ENCODE results near the gene GOLGA8S. TPM values are rescaled to one million over a fixed set of nuclear protein-coding genes. Genes with fewer than 3 reads are reported as not detected.
"Not testable (repeated sequence)": the region's sequence is repeated elsewhere in the genome, so short reads cannot be mapped to it uniquely, and the experiment has no call there.

GOLGA8S gene, protein sequence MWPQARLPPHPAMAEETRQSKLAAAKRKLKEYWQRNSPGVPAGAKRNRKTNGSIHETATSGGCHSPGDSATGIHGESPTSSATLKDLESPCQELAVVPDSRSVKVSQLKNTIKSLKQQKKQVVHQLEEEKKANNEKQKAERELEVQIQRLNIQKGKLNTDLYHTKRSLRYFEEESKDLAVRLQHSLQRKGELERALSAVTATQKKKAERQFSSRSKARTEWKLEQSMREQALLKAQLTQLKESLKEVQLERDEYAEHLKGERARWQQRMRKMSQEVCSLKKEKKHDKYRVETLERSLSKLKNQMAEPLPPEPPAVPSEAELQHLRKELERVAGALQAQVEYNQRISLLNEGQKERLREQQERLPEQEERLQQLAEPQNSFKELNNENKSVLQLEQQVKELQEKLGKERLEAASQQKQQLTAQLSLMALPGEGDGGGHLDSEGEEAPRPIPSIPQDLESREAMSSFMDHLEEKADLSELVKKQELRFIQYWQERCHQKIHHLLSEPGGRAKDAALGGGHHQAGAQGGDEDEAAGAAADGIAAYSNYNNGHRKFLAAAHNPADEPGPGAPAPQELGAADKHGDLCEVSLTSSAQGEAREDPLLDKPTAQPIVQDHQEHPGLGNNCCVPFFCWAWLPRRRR
- total RNA-seq (2022) (not detected in 2 replicates), Bru-seq, nascent RNA (not detected), BruChase-seq, experiment 1, labeled RNA remaining after a 2-hour chase (not detected), BruChase-seq, experiment 2, labeled RNA remaining after a 6-hour chase (not detected)
- long read RNA-seq = 0 reads

DNA sequence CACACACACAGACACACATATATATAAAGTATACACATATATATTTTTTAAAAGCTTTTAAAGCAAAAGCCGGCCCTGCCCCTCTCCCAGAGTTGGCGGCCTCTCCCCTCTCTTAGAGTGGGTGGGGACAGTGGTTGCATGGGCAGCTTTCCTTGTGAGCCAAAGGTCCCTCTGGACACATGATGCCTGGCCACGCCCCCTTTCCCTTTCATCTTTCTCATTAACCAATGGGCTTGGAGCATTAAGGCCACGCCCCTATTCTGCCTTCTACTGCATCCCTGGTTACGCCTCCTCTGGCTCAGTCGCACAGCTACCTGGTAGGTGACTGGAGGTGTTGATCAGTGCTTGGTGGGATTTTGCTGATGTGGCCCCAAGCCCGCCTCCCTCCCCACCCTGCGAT lies at the start of gene GOLGA8S:
TSS of gene GOLGA8S (plus strand) at position 301 of the 400 bp plus-strand sequence. CDS start at position 363, 62 bp downstream.
- H3K27ac Mint-ChIP-seq (ENCODE audit: unreplicated experiment); DNase-seq; CTCF ChIA-PET; H3K4me1 ChIP-seq; H3K27me3 Mint-ChIP-seq (ENCODE audit: insufficient read depth, unreplicated experiment); H3K4me3 Mint-ChIP-seq (ENCODE audit: unreplicated experiment); H3K9me3 ChIP-seq; H3K27me3 ChIP-seq (replicated peaks; ENCODE audit: control insufficient read depth, insufficient read depth, low read length); H3K36me3 ChIP-seq (ENCODE audit: control insufficient read depth, insufficient read depth, low read length); H3K9me3 Mint-ChIP-seq (ENCODE audit: unreplicated experiment); H3K4me1 Mint-ChIP-seq (ENCODE audit: low read depth, unreplicated experiment); H3K36me3 Mint-ChIP-seq (ENCODE audit: insufficient read depth, unreplicated experiment); intact Hi-C loops (cut with micrococcal nuclease; ENCODE audit: unreplicated experiment); H3K4me3 ChIP-seq (ENCODE audit: low read depth, low read length); POLR2A ChIA-PET; BruUV-seq (replicated peaks): not testable (repeated sequence)

DNA sequence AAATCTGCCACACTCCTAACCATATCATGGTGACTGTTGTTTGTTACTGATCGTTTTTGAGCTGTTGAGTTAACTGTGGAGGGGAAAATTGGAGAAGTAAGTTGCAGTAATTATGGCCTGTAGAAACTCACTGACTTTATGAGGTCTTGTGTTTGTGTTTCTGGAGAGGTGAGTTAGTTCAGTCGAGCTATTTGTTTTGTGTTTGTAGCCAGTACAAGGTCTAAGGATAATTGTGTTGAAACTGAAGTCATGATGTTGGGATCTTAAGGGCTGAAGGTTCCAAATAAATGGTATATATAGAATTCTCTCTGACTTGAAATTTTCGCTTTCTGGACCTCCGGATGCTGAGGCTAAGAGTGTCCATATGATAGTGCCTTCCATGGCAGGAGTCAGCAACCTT lies 49.7 kb upstream of the GOLGA8S start:
- DNase-seq; H3K9me3 Mint-ChIP-seq (ENCODE audit: unreplicated experiment); H3K27ac Mint-ChIP-seq (ENCODE audit: unreplicated experiment); intact Hi-C loops (cut with micrococcal nuclease; ENCODE audit: unreplicated experiment); H3K27me3 Mint-ChIP-seq (ENCODE audit: insufficient read depth, unreplicated experiment); H3K4me1 ChIP-seq; POLR2A ChIA-PET; H3K36me3 Mint-ChIP-seq (ENCODE audit: insufficient read depth, unreplicated experiment); H3K27me3 ChIP-seq (replicated peaks; ENCODE audit: control insufficient read depth, insufficient read depth, low read length); BruUV-seq (replicated peaks); CTCF ChIA-PET; H3K4me1 Mint-ChIP-seq (ENCODE audit: low read depth, unreplicated experiment); H3K36me3 ChIP-seq (ENCODE audit: control insufficient read depth, insufficient read depth, low read length); H3K9me3 ChIP-seq; H3K4me3 ChIP-seq (ENCODE audit: low read depth, low read length): not testable (repeated sequence)
- peak overlapping the region; percentile 76 for H3K4me3 Mint-ChIP-seq (ENCODE audit: unreplicated experiment)

DNA sequence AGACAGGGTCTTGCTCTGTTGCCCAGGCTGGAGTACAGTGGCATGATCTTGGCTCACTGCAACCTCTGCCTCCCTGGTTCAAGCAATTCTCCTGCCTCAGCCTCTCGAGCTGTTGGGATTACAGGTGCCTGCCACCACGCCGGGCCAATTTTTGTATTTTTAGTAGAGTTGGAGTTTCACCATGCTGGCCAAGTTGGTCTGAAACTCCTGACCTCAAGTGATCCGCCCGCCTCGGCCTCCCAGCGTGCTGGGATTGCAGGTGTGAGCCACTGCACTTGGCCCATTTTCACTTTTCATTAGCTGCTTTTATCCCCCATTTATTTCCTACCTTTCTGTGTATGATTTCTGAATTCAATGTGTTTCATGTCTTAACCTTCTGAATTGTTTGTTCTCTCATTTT lies 48.6 kb upstream of the GOLGA8S start:
- H3K9me3 ChIP-seq; H3K27me3 Mint-ChIP-seq (ENCODE audit: insufficient read depth, unreplicated experiment); H3K4me3 ChIP-seq (ENCODE audit: low read depth, low read length); CTCF ChIA-PET; H3K36me3 ChIP-seq (ENCODE audit: control insufficient read depth, insufficient read depth, low read length); H3K27me3 ChIP-seq (replicated peaks; ENCODE audit: control insufficient read depth, insufficient read depth, low read length); H3K27ac Mint-ChIP-seq (ENCODE audit: unreplicated experiment); H3K4me1 ChIP-seq; DNase-seq; H3K36me3 Mint-ChIP-seq (ENCODE audit: insufficient read depth, unreplicated experiment); intact Hi-C loops (cut with micrococcal nuclease; ENCODE audit: unreplicated experiment); H3K9me3 Mint-ChIP-seq (ENCODE audit: unreplicated experiment); H3K4me1 Mint-ChIP-seq (ENCODE audit: low read depth, unreplicated experiment); POLR2A ChIA-PET; BruUV-seq (replicated peaks): not testable (repeated sequence)
- peak overlapping the region; percentile 43 for H3K4me3 Mint-ChIP-seq (ENCODE audit: unreplicated experiment)

DNA sequence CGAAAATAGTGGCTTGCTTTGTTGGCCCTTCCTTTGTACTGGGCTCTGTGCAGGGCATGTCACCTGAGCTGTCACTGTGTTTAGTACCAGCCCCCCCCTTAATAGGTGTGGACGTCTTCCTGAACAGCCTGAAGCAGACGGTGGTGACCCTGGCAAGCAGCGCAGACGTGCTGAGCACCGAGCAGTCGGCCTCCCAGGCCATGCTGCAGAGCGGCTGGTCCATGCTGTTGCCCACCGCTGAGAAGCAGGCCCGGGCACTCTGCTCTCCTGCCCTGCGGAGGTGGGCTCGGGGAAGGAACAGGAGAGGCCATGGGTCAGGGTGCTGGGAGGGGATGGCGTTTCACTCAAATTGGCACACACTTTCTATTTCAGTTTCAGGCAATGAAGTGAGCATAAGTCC lies 43.3 kb upstream of the GOLGA8S start:
- H3K4me3 Mint-ChIP-seq (ENCODE audit: unreplicated experiment); H3K4me1 ChIP-seq; CTCF ChIA-PET; H3K4me3 ChIP-seq (ENCODE audit: low read depth, low read length); H3K9me3 Mint-ChIP-seq (ENCODE audit: unreplicated experiment); H3K27me3 Mint-ChIP-seq (ENCODE audit: insufficient read depth, unreplicated experiment); H3K4me1 Mint-ChIP-seq (ENCODE audit: low read depth, unreplicated experiment); H3K36me3 ChIP-seq (ENCODE audit: control insufficient read depth, insufficient read depth, low read length); H3K27me3 ChIP-seq (replicated peaks; ENCODE audit: control insufficient read depth, insufficient read depth, low read length); H3K9me3 ChIP-seq; POLR2A ChIA-PET; H3K27ac Mint-ChIP-seq (ENCODE audit: unreplicated experiment); DNase-seq; intact Hi-C loops (cut with micrococcal nuclease; ENCODE audit: unreplicated experiment); H3K36me3 Mint-ChIP-seq (ENCODE audit: insufficient read depth, unreplicated experiment); BruUV-seq (replicated peaks): not testable (repeated sequence)

DNA sequence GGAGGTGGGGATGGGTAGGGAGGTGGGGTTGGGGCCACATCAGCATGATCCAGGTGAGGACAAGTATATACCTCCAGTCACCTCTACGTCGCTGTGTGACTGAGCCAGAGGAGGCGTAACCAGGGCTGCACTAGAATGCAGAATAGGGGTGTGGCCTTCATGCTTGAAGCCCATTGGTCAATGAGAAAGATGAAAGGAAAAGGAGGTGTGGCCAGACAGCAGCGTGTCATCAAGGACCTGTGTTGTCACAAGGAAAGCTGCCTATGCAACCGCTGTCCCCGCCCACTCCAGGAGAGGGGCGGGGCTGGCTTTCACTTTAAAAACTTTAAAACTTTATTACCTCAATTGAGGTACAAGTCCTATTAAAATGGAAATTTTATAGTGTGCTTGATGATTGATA lies 20.5 kb upstream of the GOLGA8S start, which contains the start of gene GOLGA6L26:
TSS of gene GOLGA6L26 (minus strand) at position 101 of the 400 bp plus-strand sequence. CDS start at position 40, 61 bp downstream.
- H3K4me3 Mint-ChIP-seq (ENCODE audit: unreplicated experiment); POLR2A ChIA-PET; DNase-seq; H3K4me1 ChIP-seq; H3K4me3 ChIP-seq (ENCODE audit: low read depth, low read length); H3K9me3 ChIP-seq; H3K27me3 Mint-ChIP-seq (ENCODE audit: insufficient read depth, unreplicated experiment); CTCF ChIA-PET; BruUV-seq (replicated peaks); H3K36me3 Mint-ChIP-seq (ENCODE audit: insufficient read depth, unreplicated experiment); H3K9me3 Mint-ChIP-seq (ENCODE audit: unreplicated experiment); H3K36me3 ChIP-seq (ENCODE audit: control insufficient read depth, insufficient read depth, low read length); intact Hi-C loops (cut with micrococcal nuclease; ENCODE audit: unreplicated experiment); H3K4me1 Mint-ChIP-seq (ENCODE audit: low read depth, unreplicated experiment); H3K27me3 ChIP-seq (replicated peaks; ENCODE audit: control insufficient read depth, insufficient read depth, low read length); H3K27ac Mint-ChIP-seq (ENCODE audit: unreplicated experiment): not testable (repeated sequence)
